GM21717 (cell line): Measurements from ENCODE around the gene PATE4.

Experiments used
- ATAC-seq: cut with Tn5 transposase; IDR thresholded peaks from one replicate; pipeline ENCODE4 v1.9.1; 2021; ENCODE audit warnings: mild to moderate bottlenecking, moderate library complexity; ENCODE audit not compliant: unreplicated experiment

Gene PATE4

DNA sequence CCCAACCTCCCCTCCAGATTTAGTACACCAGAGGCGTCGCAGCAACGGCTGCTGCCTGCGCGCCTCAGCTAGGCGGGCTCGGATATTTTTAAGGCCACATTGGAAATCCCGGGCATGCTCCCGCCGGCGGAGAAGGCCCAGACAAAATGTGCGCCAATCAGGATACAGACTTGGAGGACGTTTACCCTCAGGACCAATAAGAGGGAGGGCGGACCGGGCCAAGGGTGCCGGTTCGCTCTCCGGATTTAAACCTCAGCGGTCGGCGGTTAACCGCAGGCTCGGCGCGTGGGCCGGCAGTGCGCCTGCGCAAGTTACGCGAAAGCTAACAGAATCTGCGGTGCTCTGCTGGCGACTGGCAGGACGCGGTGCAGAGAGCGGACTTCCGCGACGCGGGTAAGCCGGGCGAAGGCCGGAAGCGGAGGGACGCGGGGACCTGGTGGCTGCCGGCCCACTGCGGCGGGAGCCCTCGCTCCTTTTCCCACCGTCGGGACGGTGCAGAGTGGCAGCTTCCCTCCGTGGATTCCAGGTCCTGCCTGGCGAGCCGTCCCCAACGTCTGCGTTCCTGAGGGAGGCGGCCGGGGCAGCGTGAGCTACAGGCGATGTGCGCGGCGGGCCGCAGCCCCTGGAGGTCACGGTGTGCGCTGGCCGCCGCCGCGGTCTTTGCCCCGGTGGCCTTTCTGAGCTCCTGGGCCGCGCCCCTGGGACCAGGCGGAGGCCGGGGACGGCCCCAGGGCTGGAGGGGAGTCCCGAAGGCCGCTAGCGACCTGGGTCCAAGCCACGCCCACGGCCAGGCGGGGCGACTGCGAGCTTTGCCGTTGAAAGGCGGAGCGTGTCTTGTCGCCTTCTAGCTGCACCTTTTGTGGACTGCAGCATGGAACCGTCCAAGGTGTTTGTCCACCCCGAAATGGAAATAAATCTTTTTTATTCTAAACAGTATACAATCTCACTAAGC is 54.5 kb downstream of the PATE4 start, which contains the start of gene HYLS1:
HYLS1 (plus strand) TSS at position 296 of the 952 bp plus-strand sequence. CDS start 11,701 bp downstream, outside the sequence.
- ATAC-seq: peak; percentile 91
